HepG2 (cell line): ENCODE measurements around the gene TRNP1. TPM values are rescaled to one million over a fixed set of nuclear protein-coding genes. Genes with fewer than 3 reads are reported as not detected.

ENCODE experiments used
- AGO1 ChIP-seq: fragments of 200-400 bp; formaldehyde crosslinking; IDR thresholded peaks from 2 replicates; pipeline ENCODE4 v1.6.1; 2017; ENCODE audit warnings: mild to moderate bottlenecking, low read depth, low read length, moderate library complexity; ENCODE audit not compliant: poor library complexity, severe bottlenecking
- AGO2 ChIP-seq: fragments of 200-400 bp; formaldehyde crosslinking; optimal IDR thresholded peaks from 2 replicates; pipeline ENCODE3; 2017; ENCODE audit warnings: mild to moderate bottlenecking, low read depth, low read length, moderate library complexity
- AKAP8 ChIP-seq: sonication (generic); formaldehyde crosslinking; IDR thresholded peaks from 2 replicates; pipeline ENCODE4 v1.5.1; 2020; ENCODE audit warnings: mild to moderate bottlenecking, missing genetic modification reagents
- CREB1 ChIP-seq, 2 experiments: fragments of 450-650 bp in 1 of 2; IDR thresholded peaks; 2 replicates each; pipeline ENCODE4 v1.6.1; 2016 to 2017; ENCODE audit warnings: control low read depth in 1 of 2, mild to moderate bottlenecking in 1 of 2, missing compliant biosample characterization in 1 of 2, missing genetic modification characterization in 1 of 2
- FOSL2 ChIP-seq: sonication (generic); formaldehyde crosslinking; IDR thresholded peaks from 2 replicates; pipeline ENCODE4 v1.4.0; 2020; ENCODE audit warnings: missing genetic modification reagents
- FOXA3 ChIP-seq: IDR thresholded peaks from 2 replicates; pipeline ENCODE4 v1.6.1; 2016; ENCODE audit warnings: missing genetic modification reagents, missing compliant biosample characterization
- HNRNPL ChIP-seq: fragments of 200-400 bp; formaldehyde crosslinking; IDR thresholded peaks from 2 replicates; pipeline ENCODE4 v1.6.1; 2017; ENCODE audit warnings: mild to moderate bottlenecking, low read depth, low read length
- KLF12 ChIP-seq: sonication (generic); formaldehyde crosslinking; IDR thresholded peaks from 2 replicates; pipeline ENCODE4 v1.4.0; 2020; ENCODE audit warnings: missing genetic modification reagents, borderline replicate concordance
- MAFF ChIP-seq: IDR thresholded peaks from 2 replicates; pipeline ENCODE4 v1.6.1; 2011; ENCODE audit warnings: low read depth, low read length, improper control_type of control experiment
- MAFK ChIP-seq, 2 experiments: IDR thresholded peaks in 1 of 2; conservative IDR thresholded peaks in 1 of 2; 2 replicates each; pipeline ENCODE4 v1.6.1; 2011; ENCODE audit warnings: improper control_type of control experiment in 2 of 2, low read length in 2 of 2
- POLR2A ChIP-seq, 2 experiments: IDR thresholded peaks; 2 replicates each; pipeline ENCODE4 v1.6.1; 2011; ENCODE audit warnings: low read depth in 2 of 2, low read length in 2 of 2, mild to moderate bottlenecking in 1 of 2, moderate library complexity in 1 of 2; ENCODE audit not compliant: insufficient read depth in 1 of 2
- RBFOX2 ChIP-seq: fragments of 200-400 bp; formaldehyde crosslinking; IDR thresholded peaks from 2 replicates; pipeline ENCODE4 v1.6.1; 2017; ENCODE audit warnings: low read depth, mild to moderate bottlenecking, low read length
- RBM22 ChIP-seq: fragments of 200-400 bp; formaldehyde crosslinking; optimal IDR thresholded peaks from 2 replicates; pipeline ENCODE3; 2017; ENCODE audit warnings: mild to moderate bottlenecking, low read length, moderate library complexity
- TBX2 ChIP-seq: sonication (generic); formaldehyde crosslinking; IDR thresholded peaks from 2 replicates; pipeline ENCODE4 v1.5.0; 2020; ENCODE audit warnings: missing genetic modification reagents, mild to moderate bottlenecking, borderline replicate concordance
- ZBTB38 ChIP-seq: sonication (generic); formaldehyde crosslinking; IDR thresholded peaks from 2 replicates; pipeline ENCODE4 v1.5.1; 2020; ENCODE audit warnings: mild to moderate bottlenecking, missing genetic modification reagents
- ZNF143 ChIP-seq: sonication (generic); formaldehyde crosslinking; IDR thresholded peaks from 2 replicates; pipeline ENCODE4 v1.4.0; 2020; ENCODE audit warnings: missing genetic modification reagents
- ZNF362 ChIP-seq: sonication (generic); formaldehyde crosslinking; IDR thresholded peaks from 2 replicates; pipeline ENCODE4 v1.4.0; 2020; ENCODE audit warnings: missing genetic modification reagents, mild to moderate bottlenecking, borderline replicate concordance
- ZNF431 ChIP-seq: sonication (generic); formaldehyde crosslinking; IDR thresholded peaks from 2 replicates; pipeline ENCODE4 v1.9.0; 2022; ENCODE audit warnings: missing genetic modification reagents, low read depth, mild to moderate bottlenecking, borderline replicate concordance
- ZNF446 ChIP-seq: sonication (generic); formaldehyde crosslinking; IDR thresholded peaks from 2 replicates; pipeline ENCODE4 v1.5.0; 2020; ENCODE audit warnings: mild to moderate bottlenecking, missing genetic modification reagents
- ZNF496 ChIP-seq: sonication (generic); formaldehyde crosslinking; IDR thresholded peaks from 2 replicates; pipeline ENCODE4 v1.8.1; 2023; ENCODE audit warnings: mild to moderate bottlenecking, moderate library complexity, missing genetic modification reagents; ENCODE audit not compliant: insufficient replicate concordance
- ZNF615 ChIP-seq: sonication (generic); formaldehyde crosslinking; IDR thresholded peaks from 2 replicates; pipeline ENCODE4 v1.5.0; 2020; ENCODE audit warnings: mild to moderate bottlenecking, missing genetic modification reagents, borderline replicate concordance
- polyA plus RNA-seq, 8 experiments: library from polyadenylated mRNA; depleted of rRNA in 3 of 8; stranded (reverse) in 7 of 8; unstranded in 1 of 8; fragments of >200 nt; fragmentation: Illumina TruSeq in 4 of 8; extraction: Trizol in 4 of 8; gene quantifications; 2 replicates each; pipeline versions ENCODE4 v1.2.1 to v1.2.3, GENCODE V29; 2011 to 2016; ENCODE audit warnings: low read depth in 4 of 8, missing spikeins in 1 of 8, mixed read lengths in 1 of 8; ENCODE audit not compliant: insufficient read depth in 1 of 8
- total RNA-seq, 5 experiments: library from RNA; depleted of rRNA; stranded (reverse); fragments of >200 nt; fragmentation: Illumina TruSeq; extraction: Trizol; gene quantifications; 2 replicates each; pipeline ENCODE4 v1.2.3, GENCODE V29; 2016; ENCODE audit warnings: low read depth in 1 of 5

TRNP1 gene
- total and polyA plus RNA-seq, 2 of the 13 experiments (the other 11 are each of a cell fraction or from before 2014, with no cell fraction given) = 42.0 to 158 TPM

- TF ChIP-seq MAFF (0 out of 2 replicates have a peak, but pooled peaks have one; percentile 1), ZNF496 (CRISPR knock-in tag) (no peak), AKAP8 (CRISPR knock-in tag) (peak; percentile 20; the same call in 1 of the 2 replicates), FOSL2 (CRISPR knock-in tag) (peak; percentile 25; the same call in 1 of the 2 replicates), FOXA3 (no peak), RBM22 (peak; percentile 6), ZBTB38 (no peak), AGO2 (peak; percentile 91), TBX2 (CRISPR knock-in tag) (no peak), ZNF143 (CRISPR knock-in tag) (no peak), CREB1 (IDR thresholded peaks at IDR 0.05) (no peak), CREB1 (CRISPR knock-in tag; IDR thresholded peaks at IDR 0.05) (peak; percentile 49), ZNF615 (0 out of 2 replicates have a peak, but pooled peaks have one; percentile 55), POLR2A (IDR thresholded peaks at IDR 0.05; ENCODE audit: insufficient read depth in 1 of 2, low read depth in 2 of 2, low read length in 2 of 2) (0 out of 4 replicates have a peak, but pooled peaks of 1 of the 2 experiments have one; percentile 26), MAFK (conservative IDR thresholded peaks at IDR 0.05 in 1 of 2, IDR thresholded peaks at IDR 0.05 in 1 of 2; ENCODE audit: low read length in 2 of 2) (peak; percentile 36 to 45; a peak in 1 of 4 replicates), HNRNPL (0 out of 2 replicates have a peak, but pooled peaks have one; percentile 52), ZNF446 (peak; percentile 23; the same call in 1 of the 2 replicates), ZNF362 (CRISPR knock-in tag) (no peak), KLF12 (no peak), ZNF431 (CRISPR knock-in tag) (0 out of 2 replicates have a peak, but pooled peaks have one; percentile 21), AGO1 (peak; percentile 80), RBFOX2 (0 out of 2 replicates have a peak, but pooled peaks have one; percentile 29)
- TF ChIP-seq, all 625 proteins: peak for 22
These were observed 5.2 kb downstream of the TRNP1 start (continued) for GRCh38 chr1:26998429-26999300.
